ENCODE data around the gene SH2D2A.

- no peak for TF ChIP-seq CTCF (conservative IDR thresholded peaks at IDR 0.05; ENCODE audit: low read depth, low read length)
- TF ChIP-seq MAFK (IDR thresholded peaks at IDR 0.05; ENCODE audit: low read depth, low read length): no peak
- TF ChIP-seq POLR2A (IDR thresholded peaks at IDR 0.05; ENCODE audit: low read depth, low read length): no peak
- no peak for TF ChIP-seq NFE2L2 (IDR thresholded peaks at IDR 0.05; ENCODE audit: low read depth, low read length)
- no peak for TF ChIP-seq ELK1 (IDR thresholded peaks at IDR 0.05; ENCODE audit: borderline replicate concordance, low read depth, low read length)
- TF ChIP-seq BHLHE40 (IDR thresholded peaks at IDR 0.05; ENCODE audit: low read depth, low read length): no peak
- TF ChIP-seq RCOR1 (IDR thresholded peaks at IDR 0.05; ENCODE audit: insufficient replicate concordance, low read length): no peak
- no peak for TF ChIP-seq CEBPB (IDR thresholded peaks at IDR 0.05; ENCODE audit: low read depth, low read length)
- TF ChIP-seq SMC3 (IDR thresholded peaks at IDR 0.05; ENCODE audit: low read depth, low read length): no peak
- TF ChIP-seq RAD21 (IDR thresholded peaks at IDR 0.05; ENCODE audit: low read length): no peak
- TF ChIP-seq FOS (IDR thresholded peaks at IDR 0.05; ENCODE audit: low read depth, low read length): no peak
- no peak for TF ChIP-seq USF2 (IDR thresholded peaks at IDR 0.05; ENCODE audit: low read depth, low read length)
- TF ChIP-seq RFX5 (IDR thresholded peaks at IDR 0.05; ENCODE audit: low read depth, low read length): no peak
Measured at GRCh38 chr1:156772222-156772621, 44.4 kb downstream of the SH2D2A start.
